DMS 273 (cell line): ENCODE results near the gene NANOS2.
A peak's percentile ranks its signal among the peaks of the same experiment; 100 is the strongest.
"Not testable (repeated sequence)": the region's sequence is repeated elsewhere in the genome, so short reads cannot be mapped to it uniquely, and the experiment has no call there.

Source experiments
- DNase-seq: peaks from one replicate; lab custom pipeline; 2025; ENCODE audit not compliant: unreplicated experiment; lab: John Stamatoyannopoulos, UW

Gene NANOS2

DNA sequence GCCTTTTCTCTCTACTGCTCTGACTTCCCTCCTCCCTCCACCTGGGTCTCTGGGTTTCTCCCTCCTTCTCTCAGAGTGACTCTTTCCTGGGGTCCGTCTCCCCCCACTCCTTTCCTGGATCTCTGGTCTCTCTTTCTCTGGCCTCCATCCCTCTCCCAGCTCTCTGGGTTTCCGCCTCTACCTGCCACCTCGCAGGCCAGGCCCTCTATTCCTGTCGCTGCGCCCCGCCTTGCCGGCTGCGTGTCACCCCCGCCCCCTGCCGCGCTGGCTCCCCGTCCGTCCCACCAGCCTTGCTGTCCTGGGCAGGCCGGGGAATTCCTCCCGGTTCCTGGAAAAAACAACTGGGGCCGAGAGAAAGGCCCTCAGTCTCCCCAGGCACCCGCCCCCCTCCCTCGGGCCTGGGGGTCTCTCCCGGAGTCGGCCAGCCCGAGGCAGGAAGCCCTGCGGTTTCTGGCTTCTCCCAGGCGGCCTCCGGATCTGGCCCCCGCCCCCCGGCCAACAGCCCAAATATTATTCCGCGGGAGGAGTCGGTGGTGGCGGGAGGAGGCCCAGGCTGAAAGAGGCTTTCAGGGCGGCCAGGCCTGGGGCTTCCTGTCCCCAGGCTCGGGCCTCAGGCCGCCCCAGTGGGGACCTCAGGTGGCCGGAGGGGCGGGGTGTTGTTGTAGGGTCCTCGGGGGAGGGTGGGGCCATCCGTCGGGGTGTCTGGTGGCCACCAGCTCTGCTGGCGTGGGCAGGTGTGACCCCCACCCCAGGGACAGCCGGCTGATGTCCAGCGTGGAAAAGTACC is 38.0 kb downstream of the NANOS2 start:
- no peak for DNase-seq

GRCh38 chr19:45876161-45876410 is 38.5 kb downstream of the NANOS2 start:
- no peak for DNase-seq

GRCh38 chr19:45874620-45874966 is 40.0 kb downstream of the NANOS2 start:
- DNase-seq, result no peak

DNA sequence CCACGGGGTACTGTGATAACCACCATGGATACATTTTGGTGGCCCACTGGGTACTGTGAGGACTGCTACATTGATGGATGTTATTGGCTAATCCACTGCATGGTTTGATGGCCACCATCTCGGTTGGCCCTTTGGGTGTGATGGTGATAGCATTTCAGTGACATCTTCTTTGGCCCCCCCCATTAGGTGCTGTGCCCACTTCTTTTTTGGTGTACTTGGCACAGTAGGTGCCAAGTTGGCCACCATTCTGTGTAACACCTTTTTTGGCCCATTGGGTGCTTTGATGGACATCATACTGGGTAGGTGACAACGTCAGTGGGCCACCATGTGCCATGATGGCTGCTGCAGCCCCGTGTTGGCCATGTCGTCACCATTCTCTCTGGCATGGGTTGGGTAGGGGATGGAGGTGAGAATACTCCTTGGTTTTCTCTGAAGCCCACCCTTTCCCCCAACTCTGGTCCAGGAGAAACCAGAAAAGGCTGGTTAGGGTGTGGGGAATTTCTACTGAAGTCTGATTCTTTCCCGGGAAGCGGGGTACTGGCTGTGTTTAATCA is 41.3 kb downstream of the NANOS2 start:
- DNase-seq, result no peak

DNA sequence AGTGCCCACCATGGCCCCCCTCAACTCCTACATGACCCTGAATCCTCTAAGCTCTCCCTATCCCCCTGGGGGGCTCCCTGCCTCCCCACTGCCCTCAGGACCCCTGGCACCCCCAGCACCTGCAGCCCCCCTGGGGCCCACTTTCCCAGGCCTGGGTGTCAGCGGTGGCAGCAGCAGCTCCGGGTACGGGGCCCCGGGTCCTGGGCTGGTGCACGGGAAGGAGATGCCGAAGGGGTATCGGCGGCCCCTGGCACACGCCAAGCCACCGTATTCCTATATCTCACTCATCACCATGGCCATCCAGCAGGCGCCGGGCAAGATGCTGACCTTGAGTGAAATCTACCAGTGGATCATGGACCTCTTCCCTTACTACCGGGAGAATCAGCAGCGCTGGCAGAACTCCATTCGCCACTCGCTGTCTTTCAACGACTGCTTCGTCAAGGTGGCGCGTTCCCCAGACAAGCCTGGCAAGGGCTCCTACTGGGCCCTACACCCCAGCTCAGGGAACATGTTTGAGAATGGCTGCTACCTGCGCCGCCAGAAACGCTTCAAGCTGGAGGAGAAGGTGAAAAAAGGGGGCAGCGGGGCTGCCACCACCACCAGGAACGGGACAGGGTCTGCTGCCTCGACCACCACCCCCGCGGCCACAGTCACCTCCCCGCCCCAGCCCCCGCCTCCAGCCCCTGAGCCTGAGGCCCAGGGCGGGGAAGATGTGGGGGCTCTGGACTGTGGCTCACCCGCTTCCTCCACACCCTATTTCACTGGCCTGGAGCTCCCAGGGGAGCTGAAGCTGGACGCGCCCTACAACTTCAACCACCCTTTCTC is 42.3 kb downstream of the NANOS2 start:
- no peak for DNase-seq

DNA sequence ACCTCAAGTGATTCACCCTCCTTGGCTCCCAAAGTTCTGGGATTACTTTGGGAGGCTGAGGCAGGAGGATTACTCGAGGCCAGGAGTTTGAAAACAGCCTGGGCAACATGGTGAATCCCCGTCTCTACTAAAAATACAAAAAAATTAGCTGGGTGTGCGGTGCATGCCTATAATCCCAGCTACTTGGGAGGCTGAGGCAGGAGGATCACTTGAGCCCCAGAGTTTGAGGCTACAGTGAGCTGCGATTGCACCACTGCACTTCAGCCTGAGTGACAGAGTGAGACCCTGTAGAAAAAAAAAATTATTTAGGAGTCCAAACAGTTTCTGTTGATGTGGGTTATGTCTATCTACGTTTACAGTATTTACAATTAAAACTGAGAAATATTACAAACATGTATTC is 43.8 kb downstream of the NANOS2 start:
- DNase-seq, result no peak

- not testable (repeated sequence) for DNase-seq
These were observed 47.3 kb downstream of the NANOS2 start for GRCh38 chr19:45867241-45867640.

GRCh38 chr19:45866400-45867176 is 48.0 kb downstream of the NANOS2 start:
- no peak for DNase-seq

DNA sequence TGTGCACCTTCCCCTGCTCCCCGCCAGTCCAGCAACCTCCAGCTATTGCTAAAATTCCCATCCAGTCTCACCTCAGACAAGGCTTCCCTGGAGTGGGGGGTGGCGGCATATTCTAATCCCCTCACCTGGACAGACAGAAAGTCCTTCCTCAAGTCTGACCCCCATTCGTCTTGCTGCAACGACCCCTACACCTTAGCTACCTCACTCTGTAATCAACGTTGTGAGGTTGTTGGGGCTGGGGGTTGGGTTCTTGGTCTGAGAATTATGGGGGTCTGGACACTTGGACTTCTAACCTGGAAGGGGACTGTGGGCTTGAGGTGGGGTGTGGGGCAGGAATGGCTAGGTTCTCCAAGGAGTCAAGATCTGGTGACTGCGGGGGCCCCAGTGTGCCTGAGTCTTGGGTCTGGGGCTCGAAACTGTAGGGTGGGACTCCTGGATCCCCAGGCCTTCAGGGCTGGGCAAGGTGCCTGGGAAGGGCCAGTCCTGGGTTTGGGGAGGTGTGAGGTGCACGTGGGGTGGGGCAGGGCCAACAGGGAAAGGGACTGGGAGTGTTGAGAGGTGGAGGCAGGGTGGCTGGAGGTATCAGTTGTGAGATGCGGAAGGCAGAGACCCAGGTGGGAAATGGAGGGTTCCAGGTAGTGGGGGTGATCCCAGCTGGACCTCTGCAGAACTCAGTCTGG is 49.2 kb downstream of the NANOS2 start:
- no peak for DNase-seq

GRCh38 chr19:45864629-45865082 is 49.9 kb downstream of the NANOS2 start:
- DNase-seq, result no peak

DNA sequence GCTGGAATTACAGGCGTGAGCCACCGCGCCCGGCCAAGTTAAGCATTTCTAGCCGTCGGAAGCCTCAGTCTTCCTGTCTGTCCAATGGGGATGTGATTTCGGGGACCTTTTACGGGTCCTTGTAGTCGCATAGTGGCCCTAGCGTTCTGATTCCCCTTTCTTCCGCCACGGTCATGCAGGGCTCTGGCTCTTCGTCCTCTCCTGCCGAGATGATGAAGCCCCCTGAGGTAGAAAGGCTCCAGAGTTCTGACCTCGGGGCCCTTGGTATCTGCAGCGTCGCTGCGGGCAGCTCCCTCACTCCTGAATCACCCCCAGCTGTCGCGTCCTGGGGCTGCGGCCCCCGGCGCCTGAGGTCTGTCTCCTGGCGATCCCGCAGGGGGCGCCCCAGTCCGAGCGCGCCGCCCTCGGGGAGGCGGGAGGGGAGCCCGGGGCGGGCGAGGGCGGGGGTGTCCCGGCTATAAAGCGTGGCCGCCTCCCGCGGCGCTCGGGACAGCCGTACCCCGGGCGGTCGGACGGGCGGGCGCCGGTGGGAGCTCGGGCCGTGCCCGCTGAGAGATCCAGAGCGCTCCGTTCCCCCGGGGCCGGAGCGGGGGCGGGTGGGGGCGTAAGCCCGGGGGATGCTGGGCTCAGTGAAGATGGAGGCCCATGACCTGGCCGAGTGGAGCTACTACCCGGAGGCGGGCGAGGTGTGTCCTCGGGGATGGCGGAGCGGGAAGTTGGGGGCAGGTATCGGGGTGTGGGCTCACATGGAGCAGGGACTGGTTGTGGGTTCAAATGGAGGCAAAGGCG is 50.5 kb downstream of the NANOS2 start, which contains the start of gene FOXA3:
Gene FOXA3 (plus strand): TSS at position 487 of the 789 bp plus-strand sequence. CDS start 131 bp downstream, at position 618.
- DNase-seq, result peak; percentile 88

GRCh38 chr19:45863335-45863839 is 51.2 kb downstream of the NANOS2 start:
- DNase-seq, result no peak
